Progenitor cell of endocrine pancreas (in vitro differentiated cells): Measurements from ENCODE around the gene CNTNAP2. TPM values are rescaled to one million over a fixed set of nuclear protein-coding genes. Genes with fewer than 3 reads are reported as not detected.

ENCODE experiments used
- DNase-seq: peaks from one replicate; pipeline ENCODE4 v3.0.0; 2021; ENCODE audit warnings: low spot score; ENCODE audit not compliant: unreplicated experiment
- H3K27ac Mint-ChIP-seq: 2 replicates; pipeline ENCODE4 v1.8.0; 2021; ENCODE audit warnings: mild to moderate bottlenecking, moderate library complexity, mixed read lengths
- H3K27me3 Mint-ChIP-seq: 2 replicates; pipeline ENCODE4 v1.8.0; 2021; ENCODE audit warnings: mixed read lengths
- H3K36me3 Mint-ChIP-seq: 2 replicates; pipeline ENCODE4 v1.8.0; 2022; ENCODE audit warnings: mixed read lengths; ENCODE audit not compliant: insufficient read depth
- H3K4me1 Mint-ChIP-seq: 2 replicates; pipeline ENCODE4 v1.8.0; 2021; ENCODE audit warnings: low read depth, mixed read lengths
- H3K4me3 Mint-ChIP-seq: 2 replicates; pipeline ENCODE4 v1.8.0; 2021; ENCODE audit warnings: low read depth, mild to moderate bottlenecking, moderate library complexity, mixed read lengths
- H3K9me3 Mint-ChIP-seq: 2 replicates; pipeline ENCODE4 v1.8.0; 2021; ENCODE audit warnings: low read depth, mixed read lengths
- CTCF ChIP-seq: fragments of 200-600 bp; sonication (generic); IDR thresholded peaks from one replicate; pipeline ENCODE4 v1.5.0; 2021; ENCODE audit warnings: antibody characterized with exemption, mild to moderate bottlenecking; ENCODE audit not compliant: unreplicated experiment
- total RNA-seq: library from RNA; stranded (reverse); gene quantifications from 2 replicates; pipeline ENCODE4 v1.2.1, GENCODE V29; 2021

Gene CNTNAP2
- total RNA-seq, 1 donor from 2014 or later = 6.5 TPM

GRCh38 chr7:147436718-147437117 lies 1320.1 kb downstream of the CNTNAP2 start:
- H3K9me3 Mint-ChIP-seq = peaks cover 32% of the 10 kb centered on the region
- TF ChIP-seq CTCF = no peak
- peaks cover 8% of the 10 kb centered on the region for H3K27me3 Mint-ChIP-seq

GRCh38 chr7:147438216-147438615 lies 1321.6 kb downstream of the CNTNAP2 start:
- Mint-ChIP-seq H3K4me1 (peaks cover 18% of the 10 kb centered on the region), H3K9me3 (peaks cover 36% of the 10 kb centered on the region), H3K27me3 (peaks cover 11% of the 10 kb centered on the region), H3K4me3 (no peak overlapping the region), H3K27ac (no peak overlapping the region), H3K36me3 (peaks cover 13% of the 10 kb centered on the region)
- no peak for DNase-seq
- no peak for TF ChIP-seq CTCF

More at GRCh38 chr7:147436718-147437117, 1320.1 kb downstream of the CNTNAP2 start:
- H3K4me3 Mint-ChIP-seq = no peak overlapping the region
- H3K4me1 Mint-ChIP-seq = peaks cover 27% of the 10 kb centered on the region
- no peak for DNase-seq
- no peak overlapping the region for H3K27ac Mint-ChIP-seq
- H3K36me3 Mint-ChIP-seq = peaks cover 10% of the 10 kb centered on the region

- no peak for TF ChIP-seq CTCF
- Mint-ChIP-seq H3K9me3 (peaks cover 36% of the 10 kb centered on the region), H3K27ac (peak overlapping the region; percentile 30), H3K36me3 (peaks cover 8% of the 10 kb centered on the region), H3K4me3 (no peak overlapping the region), H3K4me1 (peaks cover 16% of the 10 kb centered on the region), H3K27me3 (peaks cover 7% of the 10 kb centered on the region)
- no peak for DNase-seq
Observed at GRCh38 chr7:147443942-147444341, 1327.3 kb downstream of the CNTNAP2 start.

GRCh38 chr7:147452816-147453215 lies 1336.2 kb downstream of the CNTNAP2 start:
- DNase-seq = no peak
- Mint-ChIP-seq H3K9me3 (peaks cover 3% of the 10 kb centered on the region), H3K27me3 (peaks cover 4% of the 10 kb centered on the region), H3K4me3 (no peak overlapping the region), H3K27ac (no peak overlapping the region), H3K4me1 (no peaks in the 10 kb centered on the region), H3K36me3 (no peaks in the 10 kb centered on the region)
- no peak for TF ChIP-seq CTCF

- Mint-ChIP-seq H3K27ac (no peak overlapping the region), H3K4me3 (no peak overlapping the region), H3K4me1 (no peaks in the 10 kb centered on the region), H3K27me3 (no peaks in the 10 kb centered on the region), H3K9me3 (peaks cover 6% of the 10 kb centered on the region), H3K36me3 (no peaks in the 10 kb centered on the region)
- TF ChIP-seq CTCF = no peak
- DNase-seq = no peak
Observed at GRCh38 chr7:147465223-147465622, 1348.6 kb downstream of the CNTNAP2 start.
